GM21447 (cell line): ENCODE measurements around the gene HYPK.
"Not testable (repeated sequence)": the region's sequence is repeated elsewhere in the genome, so short reads cannot be mapped to it uniquely, and the experiment has no call there.

ENCODE experiments used
- ATAC-seq: cut with Tn5 transposase; IDR thresholded peaks from one replicate; pipeline ENCODE4 v1.9.1; 2021; ENCODE audit not compliant: unreplicated experiment

HYPK gene

DNA sequence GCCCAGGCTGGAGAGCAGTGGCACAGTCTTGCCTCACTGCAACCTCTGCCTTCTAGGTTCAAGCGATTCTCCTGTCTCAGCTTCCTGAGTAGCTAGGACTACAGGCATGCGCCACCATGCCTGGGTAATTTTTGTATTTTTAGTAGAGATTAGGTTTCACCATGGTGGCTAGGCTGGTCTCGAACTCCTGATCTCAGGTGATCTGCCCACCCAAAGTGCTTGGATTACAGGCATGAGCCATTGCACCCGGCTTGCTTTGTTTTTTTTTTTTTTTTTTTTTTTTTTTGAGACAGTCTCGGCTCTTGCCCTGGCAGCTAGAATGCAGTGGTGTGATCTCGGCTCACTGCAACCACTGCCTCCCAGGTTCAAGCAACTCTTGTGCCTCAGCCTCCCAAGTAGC lies 32.1 kb downstream of the HYPK start:
- not testable (repeated sequence) for ATAC-seq

GRCh38 chr15:43845421-43845820 lies 45.0 kb downstream of the HYPK start:
- no peak for ATAC-seq

- no peak for ATAC-seq
These were observed 50.9 kb downstream of the HYPK start for GRCh38 chr15:43851251-43851650.

DNA sequence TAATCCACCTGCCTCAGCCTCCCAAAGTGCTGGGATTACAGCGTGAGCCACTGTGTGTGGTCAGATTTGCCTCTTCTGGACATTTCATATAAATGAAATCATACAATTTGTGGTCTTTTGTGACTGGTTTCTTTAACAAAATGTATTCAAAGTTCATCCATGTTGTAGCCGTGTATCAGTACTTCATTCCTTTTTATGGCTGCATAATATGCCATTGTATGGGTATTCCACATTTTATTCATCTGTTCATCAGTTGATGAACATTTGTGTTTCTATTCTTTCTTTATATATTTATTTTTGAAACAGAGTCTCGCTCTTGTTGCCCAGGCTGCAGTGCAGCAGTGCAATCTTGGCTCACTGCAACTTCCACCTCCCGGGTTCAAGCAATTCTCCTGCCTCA lies 52.2 kb downstream of the HYPK start:
- no peak for ATAC-seq
